Activated CD8-positive, alpha-beta memory T cell treated with anti-CD3 and anti-CD28 coated beads for 24 hours (primary cell): ENCODE data around the gene KCNK1.

Source experiments
- DNase-seq: peaks from one replicate; pipeline ENCODE4 v3.0.0-alpha.2; 2020

KCNK1 gene

GRCh38 chr1:233640179-233640578 lies 26.3 kb downstream of the KCNK1 start:
- no peak for DNase-seq

GRCh38 chr1:233641029-233641428 lies 27.1 kb downstream of the KCNK1 start:
- no peak for DNase-seq

- DNase-seq = no peak
Observed at GRCh38 chr1:233647073-233647472, 33.2 kb downstream of the KCNK1 start.

GRCh38 chr1:233647636-233648035 lies 33.7 kb downstream of the KCNK1 start:
- DNase-seq = no peak

- no peak for DNase-seq
Observed at GRCh38 chr1:233651061-233651460, 37.2 kb downstream of the KCNK1 start.

- DNase-seq = no peak
Observed at GRCh38 chr1:233651563-233652233, 37.8 kb downstream of the KCNK1 start.

GRCh38 chr1:233652526-233652925 lies 38.6 kb downstream of the KCNK1 start:
- DNase-seq = no peak

GRCh38 chr1:233654658-233655280 lies 40.9 kb downstream of the KCNK1 start:
- DNase-seq = no peak

- no peak for DNase-seq
Observed at GRCh38 chr1:233655301-233655740, 41.4 kb downstream of the KCNK1 start.

GRCh38 chr1:233656032-233656635 lies 42.2 kb downstream of the KCNK1 start:
- no peak for DNase-seq

- no peak for DNase-seq
Observed at GRCh38 chr1:233656687-233657086, 42.8 kb downstream of the KCNK1 start.

GRCh38 chr1:233657466-233657865 lies 43.6 kb downstream of the KCNK1 start:
- no peak for DNase-seq

GRCh38 chr1:233659495-233659894 lies 45.6 kb downstream of the KCNK1 start:
- DNase-seq = no peak

- no peak for DNase-seq
Observed at GRCh38 chr1:233661376-233662159, 47.7 kb downstream of the KCNK1 start.

GRCh38 chr1:233662575-233663304 lies 48.8 kb downstream of the KCNK1 start:
- DNase-seq = no peak

- DNase-seq = no peak
Observed at GRCh38 chr1:233664253-233664652, 50.3 kb downstream of the KCNK1 start.

- no peak for DNase-seq
Observed at GRCh38 chr1:233664804-233665574, 51.1 kb downstream of the KCNK1 start.

GRCh38 chr1:233665575-233666270 lies 51.8 kb downstream of the KCNK1 start:
- no peak for DNase-seq

GRCh38 chr1:233667741-233668140 lies 53.8 kb downstream of the KCNK1 start:
- DNase-seq = no peak

- no peak for DNase-seq
Observed at GRCh38 chr1:233668146-233668724, 54.3 kb downstream of the KCNK1 start.

GRCh38 chr1:233668725-233669294 lies 54.9 kb downstream of the KCNK1 start:
- no peak for DNase-seq
